Rectal smooth muscle tissue (tissue), 1 donor: ENCODE results near the gene FRMD4B.

ENCODE experiments used
- H3K27ac ChIP-seq: one replicate; pipeline ENCODE4 v1.7.0; 2013; ENCODE audit warnings: low read depth, low read length, inconsistent platforms
- H3K27me3 ChIP-seq: one replicate; pipeline ENCODE4 v1.7.0; 2013; ENCODE audit warnings: low read length; ENCODE audit not compliant: control insufficient read depth, insufficient read depth
- H3K36me3 ChIP-seq: one replicate; pipeline ENCODE4 v1.7.0; 2013; ENCODE audit warnings: low read length; ENCODE audit not compliant: control insufficient read depth, insufficient read depth
- H3K4me1 ChIP-seq: one replicate; pipeline ENCODE4 v1.7.0; 2013; ENCODE audit warnings: low read length; ENCODE audit not compliant: control insufficient read depth, insufficient read depth
- H3K4me3 ChIP-seq: one replicate; pipeline ENCODE4 v1.7.0; 2013; ENCODE audit warnings: low read length
- H3K9ac ChIP-seq: one replicate; pipeline ENCODE4 v1.7.0; 2013; ENCODE audit warnings: low read length

FRMD4B gene

GRCh38 chr3:69144631-69145245 lies 241.2 kb downstream of the FRMD4B start:
- H3K36me3 ChIP-seq = no peaks in the 10 kb centered on the region
- no peak overlapping the region for H3K27ac ChIP-seq
- H3K4me1 ChIP-seq = no peaks in the 10 kb centered on the region
- H3K9ac ChIP-seq = no peak overlapping the region
- no peaks in the 10 kb centered on the region for H3K27me3 ChIP-seq
- H3K4me3 ChIP-seq = no peak overlapping the region

GRCh38 chr3:69143612-69144011 lies 242.3 kb downstream of the FRMD4B start:
- H3K4me1 ChIP-seq = no peaks in the 10 kb centered on the region
- H3K27me3 ChIP-seq = no peaks in the 10 kb centered on the region
- no peak overlapping the region for H3K9ac ChIP-seq
- H3K4me3 ChIP-seq = no peak overlapping the region
- no peak overlapping the region for H3K27ac ChIP-seq
- no peaks in the 10 kb centered on the region for H3K36me3 ChIP-seq

- Histone ChIP-seq H3K36me3 (no peaks in the 10 kb centered on the region), H3K4me3 (no peak overlapping the region), H3K27me3 (no peaks in the 10 kb centered on the region), H3K9ac (no peak overlapping the region), H3K27ac (no peak overlapping the region), H3K4me1 (no peaks in the 10 kb centered on the region)
Observed at GRCh38 chr3:69142797-69143454, 243.0 kb downstream of the FRMD4B start.

- Histone ChIP-seq H3K36me3 (no peaks in the 10 kb centered on the region), H3K4me1 (no peaks in the 10 kb centered on the region), H3K4me3 (no peak overlapping the region), H3K27ac (no peak overlapping the region), H3K27me3 (no peaks in the 10 kb centered on the region), H3K9ac (no peak overlapping the region)
Observed at GRCh38 chr3:69142090-69142489, 243.8 kb downstream of the FRMD4B start.

GRCh38 chr3:69141313-69141712 lies 244.6 kb downstream of the FRMD4B start:
- no peaks in the 10 kb centered on the region for H3K36me3 ChIP-seq
- no peaks in the 10 kb centered on the region for H3K4me1 ChIP-seq
- H3K4me3 ChIP-seq = no peak overlapping the region
- no peak overlapping the region for H3K27ac ChIP-seq
- H3K9ac ChIP-seq = no peak overlapping the region
- H3K27me3 ChIP-seq = no peaks in the 10 kb centered on the region

GRCh38 chr3:69137412-69137811 lies 248.5 kb downstream of the FRMD4B start:
- Histone ChIP-seq H3K36me3 (no peaks in the 10 kb centered on the region), H3K9ac (no peak overlapping the region), H3K4me3 (no peak overlapping the region), H3K27ac (no peak overlapping the region), H3K27me3 (no peaks in the 10 kb centered on the region), H3K4me1 (no peaks in the 10 kb centered on the region)

GRCh38 chr3:69137005-69137404 lies 248.9 kb downstream of the FRMD4B start:
- H3K27ac ChIP-seq = no peak overlapping the region
- no peaks in the 10 kb centered on the region for H3K36me3 ChIP-seq
- no peaks in the 10 kb centered on the region for H3K27me3 ChIP-seq
- H3K4me1 ChIP-seq = no peaks in the 10 kb centered on the region
- no peak overlapping the region for H3K4me3 ChIP-seq
- H3K9ac ChIP-seq = no peak overlapping the region

GRCh38 chr3:69130689-69131088 lies 255.2 kb downstream of the FRMD4B start:
- H3K36me3 ChIP-seq = no peaks in the 10 kb centered on the region
- no peak overlapping the region for H3K27ac ChIP-seq
- no peak overlapping the region for H3K9ac ChIP-seq
- H3K4me1 ChIP-seq = no peaks in the 10 kb centered on the region
- H3K4me3 ChIP-seq = no peak overlapping the region
- H3K27me3 ChIP-seq = no peaks in the 10 kb centered on the region

GRCh38 chr3:69129531-69129930 lies 256.4 kb downstream of the FRMD4B start:
- Histone ChIP-seq H3K4me3 (no peak overlapping the region), H3K27me3 (no peaks in the 10 kb centered on the region), H3K9ac (no peak overlapping the region), H3K4me1 (no peaks in the 10 kb centered on the region), H3K27ac (no peak overlapping the region), H3K36me3 (no peaks in the 10 kb centered on the region)

GRCh38 chr3:69128509-69128908 lies 257.4 kb downstream of the FRMD4B start:
- Histone ChIP-seq H3K27ac (no peak overlapping the region), H3K4me3 (no peak overlapping the region), H3K27me3 (no peaks in the 10 kb centered on the region), H3K36me3 (no peaks in the 10 kb centered on the region), H3K9ac (no peak overlapping the region), H3K4me1 (no peaks in the 10 kb centered on the region)

- Histone ChIP-seq H3K9ac (no peak overlapping the region), H3K27me3 (no peaks in the 10 kb centered on the region), H3K36me3 (no peaks in the 10 kb centered on the region), H3K27ac (no peak overlapping the region), H3K4me1 (no peaks in the 10 kb centered on the region), H3K4me3 (no peak overlapping the region)
Observed at GRCh38 chr3:69126999-69127398, 258.9 kb downstream of the FRMD4B start.

- no peak overlapping the region for H3K27ac ChIP-seq
- no peaks in the 10 kb centered on the region for H3K27me3 ChIP-seq
- no peaks in the 10 kb centered on the region for H3K4me1 ChIP-seq
- no peaks in the 10 kb centered on the region for H3K36me3 ChIP-seq
- no peak overlapping the region for H3K4me3 ChIP-seq
- no peak overlapping the region for H3K9ac ChIP-seq
Observed at GRCh38 chr3:69126216-69126615, 259.7 kb downstream of the FRMD4B start.

- Histone ChIP-seq H3K27me3 (no peaks in the 10 kb centered on the region), H3K27ac (no peak within 1 kb of the TSS), H3K36me3 (no peaks in the 10 kb centered on the region), H3K4me1 (no peaks in the 10 kb centered on the region), H3K9ac (no peak within 1 kb of the TSS), H3K4me3 (no peak within 1 kb of the TSS)
Observed at GRCh38 chr3:69122403-69122802, 263.5 kb downstream of the FRMD4B start, which contains the start of gene LMOD3. Gene LMOD3 (minus strand): TSS chr3:69122595. CDS start chr3:69122386, 209 bp downstream.
